Naive thymus-derived CD8-positive, alpha-beta T cell (primary cell): Measurements from ENCODE around the gene WNT3. TPM values are rescaled to one million over a fixed set of nuclear protein-coding genes. Genes with fewer than 3 reads are reported as not detected.

ENCODE experiments used
- ATAC-seq, 2 donors: fragments of 150-1000 bp; cut with Tn5 transposase in 1 of 2; sonication (Bioruptor Pico), chemical (Tn5 transposase) in 1 of 2; 1 replicate in 1 of 2; 2 replicates in 1 of 2; pipeline ENCODE4 v1.10.0; 2021; ENCODE audit warnings: mild to moderate bottlenecking in 2 of 2, moderate library complexity in 2 of 2
- POLR2A ChIA-PET: fragments of 350-600 bp; sonication (Branson Sonifier 250); formaldehyde crosslinking; loops from one replicate; lab custom pipeline; 2021; ENCODE audit warnings: antibody characterized with exemption; lab: Charles Lee
- DNase-seq, 10 donors: peaks; one replicate each; pipeline versions ENCODE4 v3.0.0 to v3.0.0-alpha.2; 2020 to 2022
- H3K27ac Mint-ChIP-seq, 10 donors: one replicate each; pipeline ENCODE4 v1.8.0; 2020 to 2022; ENCODE audit warnings: mild to moderate bottlenecking in 10 of 10, mixed read lengths in 10 of 10, moderate library complexity in 4 of 10, inconsistent platforms in 1 of 10
- H3K27me3 Mint-ChIP-seq, 5 donors: one replicate each; pipeline ENCODE4 v1.8.0; 2021 to 2022; ENCODE audit warnings: mixed read lengths in 5 of 5
- H3K36me3 Mint-ChIP-seq, 3 donors: one replicate each; pipeline ENCODE4 v1.8.0; 2020 to 2022; ENCODE audit warnings: mixed read lengths in 3 of 3, mild to moderate bottlenecking in 2 of 3, inconsistent platforms in 1 of 3
- H3K4me1 Mint-ChIP-seq, 4 donors: one replicate each; pipeline ENCODE4 v1.8.0; 2021 to 2022; ENCODE audit warnings: mixed read lengths in 4 of 4
- H3K4me3 Mint-ChIP-seq, 10 donors: one replicate each; pipeline ENCODE4 v1.8.0; 2020 to 2022; ENCODE audit warnings: mild to moderate bottlenecking in 10 of 10, mixed read lengths in 10 of 10, moderate library complexity in 6 of 10, inconsistent platforms in 1 of 10
- H3K9me3 Mint-ChIP-seq, 9 donors: one replicate each; pipeline ENCODE4 v1.8.0; 2020 to 2022; ENCODE audit warnings: mixed read lengths in 9 of 9, mild to moderate bottlenecking in 3 of 9, inconsistent platforms in 1 of 9, moderate library complexity in 1 of 9
- polyA plus RNA-seq, 3 donors: library from polyadenylated mRNA; unstranded; fragments of 300-500 nt; fragmentation: Illumina TruSeq; gene quantifications; one replicate each; pipeline ENCODE4 v1.2.3, GENCODE V29; 2021
- total RNA-seq, 8 experiments: library from RNA in 2 of 8; stranded (reverse) in 2 of 8; gene quantifications; one replicate each; pipeline ENCODE4 v1.2.3 and lab custom pipeline; 2021 to 2026

The WNT3 gene
- total and polyA plus RNA-seq, 5 experiments from 2014 or later, result not detected

DNA sequence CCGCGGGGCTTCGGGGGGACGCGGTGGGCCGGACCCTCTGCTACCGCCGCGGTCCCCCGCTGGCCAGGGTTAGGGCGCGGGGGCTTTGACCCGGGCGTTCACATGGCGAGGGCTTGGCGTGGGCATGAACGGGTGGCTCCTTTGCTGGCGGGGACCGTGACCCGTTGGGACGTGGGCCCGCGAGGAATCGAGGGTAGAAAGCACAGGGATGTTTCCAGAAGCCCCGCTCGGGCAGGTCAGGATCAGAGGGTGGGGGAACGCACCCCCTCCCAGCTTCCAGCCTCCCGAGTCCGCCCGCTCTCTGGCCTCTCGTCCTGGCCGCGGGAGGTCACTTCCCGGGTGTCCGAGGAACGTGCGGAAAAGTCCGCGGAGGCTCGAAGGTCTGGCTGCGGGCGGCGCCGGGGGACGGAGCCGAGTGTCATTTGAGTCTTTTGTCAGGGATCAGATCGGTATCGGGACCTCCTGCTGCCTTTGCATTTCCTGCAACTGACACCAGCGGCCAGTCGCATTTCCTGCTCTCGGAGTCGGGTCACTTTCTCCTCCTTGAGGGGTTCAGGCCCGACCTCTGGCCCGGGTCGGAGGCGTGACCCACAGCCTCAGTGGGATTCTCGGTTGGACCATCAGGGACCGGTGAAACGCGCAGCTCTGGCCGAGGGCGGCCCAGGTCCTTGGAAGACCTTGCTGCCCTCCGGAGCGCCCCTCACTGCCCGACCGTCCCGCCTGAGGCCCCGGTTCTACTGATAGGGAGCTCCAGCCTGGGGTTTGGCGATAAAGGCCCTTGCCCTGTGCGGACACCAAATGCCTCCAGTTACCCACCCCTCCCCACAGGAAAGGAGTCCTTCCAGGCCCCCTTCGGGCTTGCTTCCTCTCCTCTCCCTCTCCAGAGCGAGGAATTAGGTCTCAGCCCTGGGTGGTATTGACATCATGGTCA, 702 bp upstream of the WNT3 start:
- POLR2A ChIA-PET, result no interaction called here
- Mint-ChIP-seq H3K4me3 (peak overlapping the region; percentile 58 to 82 (median 76)), H3K9me3 (no peaks in the 10 kb centered on the region), H3K27ac (no peak overlapping the region), H3K4me1 (peaks cover 16 to 58% (median 29%) of the 10 kb centered on the region in 4 donors), H3K27me3 (peaks cover 19 to 82% (median 50%) of the 10 kb centered on the region in 5 donors), H3K36me3 (peaks cover 0 to 8% (median 0%) of the 10 kb centered on the region in 3 donors)
- DNase-seq (peak in 2 of 10 donors; percentile 17 to 24), ATAC-seq (peak; percentile 24 to 37)

DNA sequence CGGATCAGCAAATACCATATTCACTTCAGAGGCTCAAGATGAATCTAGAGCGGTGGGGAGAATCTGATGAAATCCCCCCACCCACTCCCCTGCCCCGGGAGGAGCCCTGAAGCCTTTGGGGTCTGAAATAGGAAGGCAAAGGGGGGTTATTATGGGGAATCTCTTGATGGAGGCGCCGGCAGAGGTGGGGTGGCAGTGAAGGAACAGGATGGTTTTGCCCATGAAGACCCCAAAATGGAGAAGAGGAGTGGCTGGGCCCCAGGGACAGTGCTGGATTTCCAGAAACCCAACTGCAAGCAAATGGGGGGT, 637 bp downstream of the WNT3 start:
- Mint-ChIP-seq H3K36me3 (peaks cover 0 to 8% (median 0%) of the 10 kb centered on the region in 3 donors), H3K27me3 (peaks cover 31 to 96% (median 63%) of the 10 kb centered on the region in 5 donors), H3K27ac (peak overlapping the region in 2 of 10 donors; percentile 29 to 43), H3K4me1 (peaks cover 16 to 58% (median 29%) of the 10 kb centered on the region in 4 donors), H3K4me3 (peak overlapping the region; percentile 48 to 87 (median 66)), H3K9me3 (no peaks in the 10 kb centered on the region)
- ATAC-seq (no peak), DNase-seq (no peak)
- POLR2A ChIA-PET, result no interaction called here

DNA sequence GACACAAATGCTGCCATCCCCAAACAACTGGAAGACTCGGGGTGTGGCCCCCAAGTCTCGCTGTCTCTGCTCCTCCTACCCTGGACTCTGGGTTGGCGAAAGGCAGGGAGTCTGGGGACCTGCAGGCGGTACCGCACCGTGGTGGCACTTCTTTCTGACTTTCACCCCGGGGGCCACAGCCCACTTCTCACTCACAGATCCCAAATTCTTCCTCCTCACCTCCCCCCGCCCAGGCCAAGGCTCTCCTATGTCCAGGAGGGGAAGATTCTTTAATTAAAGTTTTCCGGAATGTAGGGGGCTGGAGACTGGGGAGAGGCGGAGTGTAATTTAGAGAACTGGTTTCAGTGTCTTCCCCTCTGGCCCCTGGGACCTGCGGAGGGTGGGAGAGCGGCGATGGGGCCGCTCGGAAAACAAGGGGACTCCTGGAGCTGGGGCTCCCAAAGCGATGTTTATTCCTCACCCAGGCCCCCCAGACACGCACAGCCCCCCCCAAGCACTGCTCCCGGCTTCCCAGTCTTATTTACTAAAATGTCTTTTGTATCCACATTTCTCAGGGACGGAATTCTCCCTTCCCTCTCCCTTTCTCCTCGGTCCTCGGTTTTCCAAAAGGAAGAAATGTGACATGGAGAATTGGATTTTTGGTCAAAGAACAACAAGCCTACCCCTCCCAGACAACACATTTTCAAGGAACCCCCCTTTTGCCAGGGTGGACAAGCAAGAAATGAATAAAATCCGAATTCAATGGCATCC, 1.2 kb downstream of the WNT3 start:
- peaks cover 34 to 98% (median 67%) of the 10 kb centered on the region in 5 donors for H3K27me3 Mint-ChIP-seq
- peaks cover 0 to 8% (median 0%) of the 10 kb centered on the region in 3 donors for H3K36me3 Mint-ChIP-seq
- ATAC-seq, result no peak
- H3K27ac Mint-ChIP-seq, result no peak overlapping the region
- H3K4me1 Mint-ChIP-seq, result peaks cover 16 to 54% (median 29%) of the 10 kb centered on the region in 4 donors
- POLR2A ChIA-PET, result no interaction called here
- DNase-seq, result no peak
- no peaks in the 10 kb centered on the region for H3K9me3 Mint-ChIP-seq
- H3K4me3 Mint-ChIP-seq, result peak overlapping the region; percentile 48 to 87 (median 66)

DNA sequence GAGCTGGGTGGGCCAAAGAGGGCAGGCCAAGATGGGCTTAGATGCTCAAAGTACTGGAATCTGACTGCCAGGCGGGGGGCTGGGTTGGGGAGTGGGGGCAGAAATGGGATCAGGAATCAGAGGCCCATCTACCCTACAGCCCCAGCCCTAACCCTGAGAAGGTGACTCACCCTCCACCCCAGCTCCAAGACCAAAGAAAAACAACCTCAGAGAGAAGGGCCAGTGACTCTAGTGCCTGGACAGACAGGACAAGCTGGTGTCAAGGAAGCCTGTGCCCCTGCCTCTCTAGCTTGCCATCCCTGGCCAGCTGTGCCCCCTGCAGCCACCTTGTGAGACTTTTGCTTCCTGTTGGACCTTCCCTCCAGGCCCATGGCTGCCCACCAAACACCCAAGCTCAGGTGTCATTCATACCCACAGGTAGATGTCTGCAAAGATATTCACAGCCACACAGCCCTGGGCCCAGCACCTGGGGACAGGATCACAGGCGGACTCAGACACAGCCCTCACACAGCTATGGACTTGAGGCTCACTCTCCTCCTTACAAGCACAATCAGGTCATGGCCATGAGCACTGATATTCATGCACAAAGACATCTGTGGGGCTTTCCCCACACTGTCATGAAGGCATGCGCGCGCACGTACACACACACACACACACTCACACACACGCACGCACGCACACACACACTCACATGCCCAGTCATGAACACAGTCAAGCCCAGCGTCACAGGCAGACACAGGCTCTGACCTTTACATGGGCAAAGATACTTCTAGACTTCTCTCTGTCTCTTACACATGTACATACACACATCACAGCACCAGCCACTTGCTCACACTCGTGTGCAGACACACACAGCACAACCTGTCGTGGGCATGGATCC, 2.8 kb downstream of the WNT3 start:
- no peak for ATAC-seq
- Mint-ChIP-seq H3K27ac (no peak overlapping the region), H3K4me3 (peak overlapping the region in 1 of 10 donors; percentile 10), H3K36me3 (peaks cover 0 to 8% (median 0%) of the 10 kb centered on the region in 3 donors), H3K9me3 (no peaks in the 10 kb centered on the region), H3K27me3 (peaks cover 37 to 98% (median 60%) of the 10 kb centered on the region in 5 donors), H3K4me1 (peaks cover 16 to 38% (median 24%) of the 10 kb centered on the region in 4 donors)
- peak in 1 of 10 donors; percentile 52 for DNase-seq
- POLR2A ChIA-PET, result no interaction called here

DNA sequence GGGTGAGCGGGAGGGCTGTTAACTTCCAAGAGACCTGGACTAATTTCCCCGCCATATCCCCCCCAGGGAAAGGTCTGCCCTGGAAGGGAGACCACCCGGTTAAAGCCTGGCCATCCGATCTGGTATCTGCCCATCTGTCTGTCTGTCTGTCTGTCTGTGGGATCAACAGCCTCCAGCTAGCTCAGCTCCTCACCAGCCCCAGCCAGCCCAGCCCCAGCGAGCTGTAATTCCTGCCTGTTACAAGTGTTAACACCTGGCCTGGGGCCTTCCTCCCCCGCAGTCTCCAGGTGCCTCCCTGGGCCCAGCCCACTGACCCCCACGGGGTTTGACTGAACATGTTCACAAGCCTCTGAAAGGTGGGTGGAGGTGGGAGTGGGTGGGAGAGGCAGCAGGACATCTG, 4.0 kb downstream of the WNT3 start:
- Mint-ChIP-seq H3K9me3 (no peaks in the 10 kb centered on the region), H3K27me3 (peaks cover 34 to 93% (median 55%) of the 10 kb centered on the region in 5 donors), H3K27ac (no peak overlapping the region), H3K4me1 (peaks cover 13 to 25% (median 16%) of the 10 kb centered on the region in 4 donors), H3K36me3 (peaks cover 0 to 8% (median 0%) of the 10 kb centered on the region in 3 donors), H3K4me3 (no peak overlapping the region)
- ATAC-seq (no peak), DNase-seq (no peak)
- POLR2A ChIA-PET, result interaction anchor here (1.4 kb wide), 1 partner anchor 9 kb away, joined by 3 read pairs; no protein-coding TSS in a partner anchor

DNA sequence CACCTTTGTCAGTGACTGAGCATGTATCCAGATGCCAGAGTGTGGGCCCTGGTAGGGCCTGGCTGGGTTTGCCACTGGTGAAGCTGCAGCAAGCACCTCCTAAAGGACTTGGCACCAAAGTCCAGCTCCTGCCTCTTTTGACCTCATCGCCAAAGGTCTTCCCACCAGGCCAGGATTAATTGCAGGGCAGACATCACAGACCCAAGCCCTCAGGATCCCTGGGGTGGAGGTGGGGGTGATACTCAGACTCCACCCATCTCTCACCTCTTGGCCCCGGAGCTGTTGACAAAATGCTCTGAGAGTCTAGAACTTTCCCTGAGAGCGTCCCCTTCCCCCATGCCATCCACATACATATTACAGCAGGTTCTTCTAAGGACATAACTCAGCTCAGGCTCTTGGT, 4.6 kb downstream of the WNT3 start:
- peaks cover 9 to 22% (median 15%) of the 10 kb centered on the region in 4 donors for H3K4me1 Mint-ChIP-seq
- DNase-seq (no peak), ATAC-seq (no peak)
- peaks cover 34 to 93% (median 56%) of the 10 kb centered on the region in 5 donors for H3K27me3 Mint-ChIP-seq
- no peak overlapping the region for H3K27ac Mint-ChIP-seq
- no peaks in the 10 kb centered on the region for H3K9me3 Mint-ChIP-seq
- peaks cover 0 to 8% (median 0%) of the 10 kb centered on the region in 3 donors for H3K36me3 Mint-ChIP-seq
- POLR2A ChIA-PET, result interaction anchor here (1.4 kb wide), 1 partner anchor 9 kb away, joined by 3 read pairs; no protein-coding TSS in a partner anchor
- no peak overlapping the region for H3K4me3 Mint-ChIP-seq

DNA sequence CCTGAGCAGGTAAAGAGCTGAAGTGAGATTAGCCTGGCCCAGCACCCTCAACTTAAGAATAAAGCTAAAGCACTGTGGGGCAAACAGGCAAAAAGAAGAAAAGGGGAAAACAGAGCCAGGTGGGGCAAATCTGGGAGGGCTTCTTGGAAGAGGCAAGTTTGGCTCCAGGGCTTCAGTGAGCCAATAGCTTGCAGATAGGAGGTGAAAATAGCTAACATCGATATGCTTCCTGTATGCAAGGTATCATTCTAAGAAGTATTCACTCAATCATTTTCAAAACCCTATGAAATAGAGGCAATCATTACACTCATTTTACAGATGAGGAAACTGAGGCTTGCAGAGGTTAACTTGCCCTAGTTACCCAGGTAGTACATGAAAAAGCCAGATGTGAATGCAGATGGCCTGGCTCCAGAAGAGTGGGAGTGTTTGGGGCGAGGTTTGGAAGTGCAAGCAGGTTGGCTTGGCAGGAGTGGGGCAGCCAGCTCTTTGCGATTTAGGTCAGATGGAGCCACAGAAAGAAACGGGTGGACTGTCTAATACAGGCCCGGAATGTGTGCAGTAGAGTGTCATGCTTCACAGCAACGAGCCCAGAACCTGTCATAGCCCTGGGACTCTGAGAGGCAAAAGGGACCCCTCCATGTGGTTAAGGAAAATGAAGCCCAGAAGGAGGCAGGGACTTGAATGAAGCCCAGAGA, 5.7 kb downstream of the WNT3 start:
- ATAC-seq (no peak), DNase-seq (no peak)
- Mint-ChIP-seq H3K4me3 (no peak overlapping the region), H3K36me3 (peaks cover 0 to 3% (median 0%) of the 10 kb centered on the region in 3 donors), H3K27me3 (peaks cover 34 to 91% (median 54%) of the 10 kb centered on the region in 5 donors), H3K27ac (no peak overlapping the region), H3K9me3 (no peaks in the 10 kb centered on the region), H3K4me1 (peaks cover 3 to 13% (median 11%) of the 10 kb centered on the region in 4 donors)
- POLR2A ChIA-PET, result no interaction called here

DNA sequence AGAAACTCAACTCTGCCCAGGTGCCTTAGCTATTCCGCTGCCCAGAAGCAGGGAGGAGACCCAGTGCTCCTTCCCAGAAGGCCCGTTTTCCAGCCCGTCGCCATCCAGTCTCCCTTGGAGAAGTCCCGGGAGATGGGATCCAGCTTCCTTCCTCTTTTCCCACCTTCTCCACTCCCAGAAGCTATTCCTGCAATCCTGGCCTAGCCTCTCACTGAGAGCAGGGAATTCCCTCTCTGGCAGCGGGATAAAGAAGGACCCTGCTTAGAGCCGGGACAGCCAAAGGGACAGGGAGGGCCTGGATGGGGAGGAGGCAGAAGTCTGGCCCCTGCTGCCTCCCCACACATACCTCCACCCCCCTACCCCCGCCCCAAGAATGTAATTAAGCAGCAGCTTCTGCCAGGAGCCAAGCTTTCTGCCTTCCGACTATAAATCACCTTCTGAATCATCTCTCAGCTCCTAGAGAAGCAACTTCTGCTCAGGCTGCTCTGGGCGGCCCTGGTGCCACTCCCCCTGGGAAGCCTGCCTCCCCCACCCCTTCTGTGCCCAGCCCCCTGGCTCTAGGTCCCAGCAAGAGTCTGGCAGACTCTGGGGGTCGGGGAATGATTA, 6.4 kb downstream of the WNT3 start:
- DNase-seq (no peak), ATAC-seq (no peak)
- H3K4me3 Mint-ChIP-seq, result no peak overlapping the region
- no peak overlapping the region for H3K27ac Mint-ChIP-seq
- peaks cover 29 to 85% (median 49%) of the 10 kb centered on the region in 5 donors for H3K27me3 Mint-ChIP-seq
- POLR2A ChIA-PET, result no interaction called here
- H3K9me3 Mint-ChIP-seq, result no peaks in the 10 kb centered on the region
- H3K36me3 Mint-ChIP-seq, result no peaks in the 10 kb centered on the region
- peaks cover 0 to 7% (median 5%) of the 10 kb centered on the region in 4 donors for H3K4me1 Mint-ChIP-seq

DNA sequence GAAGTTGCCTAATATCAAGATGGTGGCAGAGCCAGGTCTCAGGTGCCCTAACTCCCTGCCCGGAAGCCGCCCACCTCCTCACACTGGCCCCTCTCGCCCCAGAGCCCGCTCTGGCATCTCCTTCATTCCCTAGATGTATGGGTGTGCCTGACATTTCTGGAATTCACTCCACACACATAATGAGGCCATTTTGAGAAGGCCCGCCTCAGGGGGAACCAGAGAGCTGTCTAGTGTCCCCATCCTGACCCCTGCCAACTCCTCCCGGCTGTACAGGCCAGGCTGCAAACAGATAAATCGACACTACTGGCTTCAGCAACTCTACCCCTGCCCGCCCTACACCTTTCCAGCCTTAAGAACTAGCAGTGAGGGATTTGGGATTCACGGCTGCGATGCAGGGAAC, 7.7 kb downstream of the WNT3 start:
- ATAC-seq, result no peak
- H3K27me3 Mint-ChIP-seq, result peaks cover 20 to 72% (median 37%) of the 10 kb centered on the region in 5 donors

DNA sequence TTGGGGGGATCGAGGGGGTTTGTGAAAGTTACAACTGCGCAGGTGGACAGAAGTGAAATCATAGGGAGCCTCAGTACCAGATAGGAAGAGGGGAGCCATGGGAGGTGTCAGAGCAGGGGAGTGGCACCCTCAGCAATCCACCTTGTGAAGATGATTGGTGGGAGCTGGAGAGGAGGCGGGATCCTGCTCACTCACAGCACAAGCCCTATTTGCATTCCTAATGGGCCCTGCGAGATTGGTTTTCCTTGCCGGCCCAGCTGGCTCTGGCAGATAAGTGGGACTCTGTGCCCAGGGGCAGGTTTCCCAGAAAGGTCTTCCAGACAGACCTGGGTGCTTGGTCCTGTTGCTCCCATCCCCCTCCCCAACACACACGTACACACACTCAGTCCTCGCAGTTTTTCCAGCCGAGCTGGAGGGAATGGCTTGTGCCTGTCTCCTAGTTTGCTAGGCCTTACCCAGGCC, 9.4 kb downstream of the WNT3 start:
- DNase-seq, result no peak
- Mint-ChIP-seq H3K27me3 (peaks cover 20 to 63% (median 31%) of the 10 kb centered on the region in 5 donors), H3K4me1 (no peaks in the 10 kb centered on the region), H3K4me3 (no peak overlapping the region), H3K9me3 (peaks cover 0 to 1% (median 0%) of the 10 kb centered on the region in 9 donors), H3K36me3 (peaks cover 0 to 2% (median 0%) of the 10 kb centered on the region in 3 donors), H3K27ac (no peak overlapping the region)
- no peak for ATAC-seq
- POLR2A ChIA-PET, result no interaction called here

More for the DNA sequence above, 7.7 kb downstream of the WNT3 start:
- DNase-seq, result no peak
- POLR2A ChIA-PET, result no interaction called here
- peaks cover 0 to under 1% (median 0%) of the 10 kb centered on the region in 4 donors for H3K4me1 Mint-ChIP-seq
- H3K9me3 Mint-ChIP-seq, result no peaks in the 10 kb centered on the region
- no peak overlapping the region for H3K27ac Mint-ChIP-seq
- no peaks in the 10 kb centered on the region for H3K36me3 Mint-ChIP-seq
- H3K4me3 Mint-ChIP-seq, result no peak overlapping the region

DNA sequence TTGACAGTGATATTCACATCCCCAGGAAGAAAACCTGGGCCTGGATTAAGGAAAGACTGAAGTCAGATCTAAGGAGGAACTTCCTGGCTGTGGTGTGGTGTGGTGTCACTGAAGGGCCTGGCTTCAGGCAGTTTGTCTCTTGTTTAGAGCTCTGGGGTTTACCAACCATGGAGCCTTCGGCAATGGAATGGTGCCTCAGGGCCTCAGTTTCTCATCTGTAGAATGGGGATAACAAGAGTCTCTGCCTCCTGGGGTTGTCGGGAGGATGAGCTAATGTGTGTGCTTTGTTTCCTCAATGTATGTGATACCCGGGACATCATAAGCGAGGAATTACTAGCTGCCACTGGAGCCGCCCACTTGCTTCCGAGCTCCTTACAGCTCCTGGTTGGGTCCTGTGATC, 12.7 kb downstream of the WNT3 start:
- H3K9me3 Mint-ChIP-seq, result peaks cover 0 to 1% (median 0%) of the 10 kb centered on the region in 9 donors
- H3K27ac Mint-ChIP-seq, result no peak overlapping the region
- H3K4me1 Mint-ChIP-seq, result no peaks in the 10 kb centered on the region
- ATAC-seq, result no peak
- H3K4me3 Mint-ChIP-seq, result no peak overlapping the region
- DNase-seq, result no peak
- POLR2A ChIA-PET, result no interaction called here
- peaks cover under 1 to 34% (median 6%) of the 10 kb centered on the region in 5 donors for H3K27me3 Mint-ChIP-seq
- peaks cover 0 to 2% (median 0%) of the 10 kb centered on the region in 3 donors for H3K36me3 Mint-ChIP-seq
